ENCODE measurements around the gene PDRG1. TPM values are rescaled to one million over a fixed set of nuclear protein-coding genes. Genes with fewer than 3 reads are reported as not detected.

Gene PDRG1
- total RNA-seq, 2 donors from 2014 or later = 20.4 to 24.4 TPM

- H3K4me3 Mint-ChIP-seq = no peak overlapping the region
- H3K27me3 ChIP-seq (ENCODE audit: control insufficient read depth, insufficient read depth, low read length, poor library complexity, severe bottlenecking) = no peaks in the 10 kb centered on the region
- 63% methylated on average over 1 of the region's 1 CpG; no CpG with 5 or more reads in 1 of the 2 experiments for WGBS, 2 experiments (ENCODE audit: insufficient coverage in 1 of 2, insufficient read length in 1 of 2)
- TF ChIP-seq CTCF (conservative IDR thresholded peaks at IDR 0.05) = no peak
- DNase-seq = no peak
- peaks cover 4% of the 10 kb centered on the region for H3K27me3 Mint-ChIP-seq (ENCODE audit: insufficient read depth)
- no peaks in the 10 kb centered on the region for H3K9me3 ChIP-seq (ENCODE audit: control insufficient read depth, low read length)
- H3K4me1 Mint-ChIP-seq = no peaks in the 10 kb centered on the region
- no peaks in the 10 kb centered on the region for H3K9me3 Mint-ChIP-seq
- no peaks in the 10 kb centered on the region for H3K36me3 Mint-ChIP-seq (ENCODE audit: low read depth)
- no peak overlapping the region for H3K9ac ChIP-seq (ENCODE audit: extremely low read depth, low read length, poor library complexity, severe bottlenecking)
- H3K36me3 ChIP-seq (ENCODE audit: control insufficient read depth, insufficient read depth, low read length) = no peaks in the 10 kb centered on the region
- no peaks in the 10 kb centered on the region for H3K4me1 ChIP-seq (ENCODE audit: control insufficient read depth, insufficient read depth, low read length)
- H3K27ac ChIP-seq (ENCODE audit: low read depth, low read length) = no peak overlapping the region
- no peak overlapping the region for H3K4me3 ChIP-seq (ENCODE audit: low read length)
- no peak overlapping the region for H3K27ac Mint-ChIP-seq
Measured at GRCh38 chr20:31937820-31938219, 14.0 kb downstream of the PDRG1 start.

GRCh38 chr20:31936420-31936819 lies 15.4 kb downstream of the PDRG1 start:
- no peak for DNase-seq
- Mint-ChIP-seq H3K4me1 (no peaks in the 10 kb centered on the region), H3K9me3 (no peaks in the 10 kb centered on the region), H3K4me3 (no peak overlapping the region), H3K27me3 (ENCODE audit: insufficient read depth) (peaks cover 4% of the 10 kb centered on the region), H3K27ac (no peak overlapping the region), H3K36me3 (ENCODE audit: low read depth) (no peaks in the 10 kb centered on the region)
- H3K27me3 ChIP-seq (ENCODE audit: control insufficient read depth, insufficient read depth, low read length, poor library complexity, severe bottlenecking) = no peaks in the 10 kb centered on the region
- no peak for TF ChIP-seq CTCF (conservative IDR thresholded peaks at IDR 0.05)
- 70 to 73% methylated on average over 3 to 4 of the region's 4 CpGs for WGBS, 2 experiments (ENCODE audit: insufficient coverage in 1 of 2, insufficient read length in 1 of 2)
- no peaks in the 10 kb centered on the region for H3K9me3 ChIP-seq (ENCODE audit: control insufficient read depth, low read length)
- H3K27ac ChIP-seq (ENCODE audit: low read depth, low read length) = no peak overlapping the region
- no peak overlapping the region for H3K9ac ChIP-seq (ENCODE audit: extremely low read depth, low read length, poor library complexity, severe bottlenecking)
- H3K4me1 ChIP-seq (ENCODE audit: control insufficient read depth, insufficient read depth, low read length) = no peaks in the 10 kb centered on the region
- H3K4me3 ChIP-seq (ENCODE audit: low read length) = no peak overlapping the region
- no peaks in the 10 kb centered on the region for H3K36me3 ChIP-seq (ENCODE audit: control insufficient read depth, insufficient read depth, low read length)

- H3K27me3 ChIP-seq (ENCODE audit: control insufficient read depth, insufficient read depth, low read length, poor library complexity, severe bottlenecking) = no peaks in the 10 kb centered on the region
- H3K27ac ChIP-seq (ENCODE audit: low read depth, low read length) = no peak overlapping the region
- peak; percentile 86 for TF ChIP-seq CTCF (conservative IDR thresholded peaks at IDR 0.05)
- DNase-seq = peak; percentile 80
- no peaks in the 10 kb centered on the region for H3K4me1 ChIP-seq (ENCODE audit: control insufficient read depth, insufficient read depth, low read length)
- H3K4me1 Mint-ChIP-seq = no peaks in the 10 kb centered on the region
- 71 to 79% methylated on average over 4 to 7 of the region's 8 CpGs for WGBS, 2 experiments (ENCODE audit: insufficient coverage in 1 of 2, insufficient read length in 1 of 2)
- H3K27me3 Mint-ChIP-seq (ENCODE audit: insufficient read depth) = peaks cover 9% of the 10 kb centered on the region
- no peaks in the 10 kb centered on the region for H3K36me3 ChIP-seq (ENCODE audit: control insufficient read depth, insufficient read depth, low read length)
- H3K9ac ChIP-seq (ENCODE audit: extremely low read depth, low read length, poor library complexity, severe bottlenecking) = no peak overlapping the region
- H3K36me3 Mint-ChIP-seq (ENCODE audit: low read depth) = no peaks in the 10 kb centered on the region
- H3K9me3 ChIP-seq (ENCODE audit: control insufficient read depth, low read length) = no peaks in the 10 kb centered on the region
- no peak overlapping the region for H3K4me3 Mint-ChIP-seq
- no peaks in the 10 kb centered on the region for H3K9me3 Mint-ChIP-seq
- no peak overlapping the region for H3K27ac Mint-ChIP-seq
- no peak overlapping the region for H3K4me3 ChIP-seq (ENCODE audit: low read length)
Measured at GRCh38 chr20:31934968-31935764, 16.7 kb downstream of the PDRG1 start.
